C4-2B (cell line): ENCODE data around the gene FMNL3.

ENCODE experiments used
- ZFX ChIP-seq: fragments of 450-650 bp; IDR thresholded peaks from 2 replicates; pipeline ENCODE4 v1.6.1; 2017
- TF ChIP-seq, protein P1 (sequence below): fragments of 450-650 bp; conservative IDR thresholded peaks from 2 replicates; pipeline ENCODE4 v1.5.1; 2017; ENCODE audit warnings: mild to moderate bottlenecking

DNA sequence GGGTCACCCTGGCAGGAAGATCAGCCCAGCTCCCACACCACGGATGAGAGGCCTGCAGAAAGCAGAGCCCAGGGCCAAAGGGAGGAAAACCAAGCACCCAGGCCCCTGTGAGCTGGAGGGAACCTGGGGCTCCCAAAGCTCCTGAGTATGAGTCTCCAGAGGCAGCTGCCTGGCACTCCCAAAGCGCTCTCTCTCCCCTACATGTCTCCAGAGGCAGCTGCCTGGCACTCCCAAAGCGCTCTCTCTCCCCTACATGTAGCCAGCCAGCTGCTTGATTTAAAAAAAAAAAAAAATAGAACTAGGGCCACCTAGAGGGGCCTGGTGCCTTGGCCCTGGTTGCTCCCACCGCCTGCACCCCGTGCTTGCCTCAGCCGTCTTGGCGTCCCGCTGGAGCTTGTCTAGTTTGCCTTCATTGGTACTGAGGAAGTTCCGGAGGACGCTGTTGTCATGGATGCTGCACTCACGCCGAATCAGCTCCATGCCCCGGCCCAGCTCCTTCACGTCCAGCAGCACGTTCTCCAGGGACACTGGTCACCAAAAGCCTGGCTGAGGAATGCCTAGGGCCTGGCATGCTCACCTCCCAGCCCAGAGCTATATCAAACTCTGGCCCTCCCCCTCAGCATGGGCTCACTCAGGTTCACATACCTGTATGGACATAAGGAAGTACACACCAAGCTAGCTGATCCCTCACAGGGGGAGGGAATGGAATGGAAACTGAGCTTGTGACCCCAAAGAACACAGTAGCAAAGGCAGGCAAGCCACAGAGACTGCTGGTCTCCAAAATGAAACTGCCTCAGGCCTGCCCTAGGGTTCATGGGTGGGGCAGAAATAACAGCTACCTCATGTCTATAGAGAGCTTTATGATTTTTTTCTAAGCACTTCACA lies 59.1 kb downstream of the FMNL3 start:
- TF ChIP-seq, protein P1, sequence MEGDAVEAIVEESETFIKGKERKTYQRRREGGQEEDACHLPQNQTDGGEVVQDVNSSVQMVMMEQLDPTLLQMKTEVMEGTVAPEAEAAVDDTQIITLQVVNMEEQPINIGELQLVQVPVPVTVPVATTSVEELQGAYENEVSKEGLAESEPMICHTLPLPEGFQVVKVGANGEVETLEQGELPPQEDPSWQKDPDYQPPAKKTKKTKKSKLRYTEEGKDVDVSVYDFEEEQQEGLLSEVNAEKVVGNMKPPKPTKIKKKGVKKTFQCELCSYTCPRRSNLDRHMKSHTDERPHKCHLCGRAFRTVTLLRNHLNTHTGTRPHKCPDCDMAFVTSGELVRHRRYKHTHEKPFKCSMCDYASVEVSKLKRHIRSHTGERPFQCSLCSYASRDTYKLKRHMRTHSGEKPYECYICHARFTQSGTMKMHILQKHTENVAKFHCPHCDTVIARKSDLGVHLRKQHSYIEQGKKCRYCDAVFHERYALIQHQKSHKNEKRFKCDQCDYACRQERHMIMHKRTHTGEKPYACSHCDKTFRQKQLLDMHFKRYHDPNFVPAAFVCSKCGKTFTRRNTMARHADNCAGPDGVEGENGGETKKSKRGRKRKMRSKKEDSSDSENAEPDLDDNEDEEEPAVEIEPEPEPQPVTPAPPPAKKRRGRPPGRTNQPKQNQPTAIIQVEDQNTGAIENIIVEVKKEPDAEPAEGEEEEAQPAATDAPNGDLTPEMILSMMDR, result no peak
- TF ChIP-seq ZFX, result no peak
